ENCODE measurements around the gene LYL1.

- TF ChIP-seq CTCF (IDR thresholded peaks at IDR 0.05) (no peak), EZH2 (IDR thresholded peaks at IDR 0.05; ENCODE audit: borderline replicate concordance, insufficient read depth, low read depth, low read length, poor library complexity, severe bottlenecking) (no peak)
Measured at GRCh38 chr19:13130886-13131490, 28.3 kb upstream of the LYL1 start.
